ENCODE measurements around the gene GRM3.

The GRM3 gene

GRCh38 chr7:86904949-86905834 is 261.5 kb downstream of the GRM3 start:
- peak; percentile 16 for DNase-seq (ENCODE audit: low read depth)

- DNase-seq (ENCODE audit: low read depth) = peak; percentile 2
Measured at GRCh38 chr7:86908948-86909347, 265.2 kb downstream of the GRM3 start.

- DNase-seq (ENCODE audit: low read depth) = no peak
Measured at GRCh38 chr7:86911659-86912058, 267.9 kb downstream of the GRM3 start.

GRCh38 chr7:86913709-86914108 is 270.0 kb downstream of the GRM3 start:
- DNase-seq (ENCODE audit: low read depth) = no peak

All from amniotic epithelial cell (primary cell).